Neural cell (in vitro differentiated cells): ENCODE data around the gene NCK1. TPM values are rescaled to one million over a fixed set of nuclear protein-coding genes. Genes with fewer than 3 reads are reported as not detected.

ENCODE experiments used
- H2AFZ ChIP-seq: fragments of 200-600, 300-800 bp; sonication (generic), shearing (Covaris generic); 2 replicates; pipeline ENCODE4 v1.6.0; 2014; ENCODE audit warnings: low read depth, mild to moderate bottlenecking, antibody characterized with exemption, low read length, moderate library complexity
- H3F3A ChIP-seq: fragments of 200-600 bp; shearing (Covaris generic); 2 replicates; pipeline ENCODE4 v1.6.1; 2016; ENCODE audit warnings: mild to moderate bottlenecking, moderate library complexity, mixed read lengths, antibody characterized with exemption, low read length; ENCODE audit not compliant: insufficient read depth, poor library complexity, severe bottlenecking
- H3K27ac ChIP-seq: fragments of 200-600, 300-800 bp; sonication (generic), shearing (Covaris generic); 2 replicates; pipeline ENCODE4 v1.5.1; 2014; ENCODE audit warnings: mild to moderate bottlenecking, low read length, moderate library complexity
- H3K27me3 ChIP-seq: fragments of 300-800, 200-600 bp; sonication (generic), shearing (Covaris generic); 2 replicates; pipeline ENCODE4 v1.6.0; 2014; ENCODE audit warnings: mild to moderate bottlenecking, low read depth, low read length, moderate library complexity; ENCODE audit not compliant: insufficient read depth
- H3K36me3 ChIP-seq: fragments of 300-800, 200-600 bp; sonication (generic), shearing (Covaris generic); 2 replicates; pipeline ENCODE4 v1.5.1; 2014; ENCODE audit warnings: mild to moderate bottlenecking, antibody characterized with exemption, low read length, moderate library complexity; ENCODE audit not compliant: insufficient read depth
- H3K4me2 ChIP-seq: fragments of 300-800, 200-600 bp; sonication (generic), shearing (Covaris generic); 2 replicates; pipeline ENCODE4 v1.6.0; 2014; ENCODE audit warnings: mild to moderate bottlenecking, low read length
- H3K4me3 ChIP-seq: fragments of 300-800, 200-600 bp; sonication (generic), shearing (Covaris generic); 2 replicates; pipeline ENCODE4 v1.5.1; 2014; ENCODE audit warnings: mild to moderate bottlenecking, low read length, moderate library complexity
- H3K79me2 ChIP-seq: fragments of 200-600 bp; shearing (Covaris generic); replicated peaks from 2 replicates; pipeline ENCODE4 v1.6.0; 2014; ENCODE audit warnings: mild to moderate bottlenecking, low read length, moderate library complexity; ENCODE audit not compliant: insufficient read depth
- H3K9ac ChIP-seq: fragments of 300-800, 200-600 bp; sonication (generic), shearing (Covaris generic); 2 replicates; pipeline ENCODE4 v1.6.1; 2016; ENCODE audit warnings: mild to moderate bottlenecking, low read length, mixed read lengths
- H3K9me2 ChIP-seq: fragments of 200-600 bp; shearing (Covaris generic); 2 replicates; pipeline ENCODE4 v1.6.1; 2016; ENCODE audit warnings: mild to moderate bottlenecking, low read length, mixed read lengths; ENCODE audit not compliant: insufficient read depth
- H3K9me3 ChIP-seq: fragments of 200-600, 300-800 bp; sonication (generic), shearing (Covaris generic); 2 replicates; pipeline ENCODE4 v1.6.1; 2016; ENCODE audit warnings: mild to moderate bottlenecking, mixed run types, low read length, moderate library complexity, mixed read lengths
- H4K20me1 ChIP-seq: fragments of 200-600 bp; shearing (Covaris generic); 2 replicates; pipeline ENCODE4 v1.6.1; 2016; ENCODE audit warnings: mild to moderate bottlenecking, mixed run types; ENCODE audit not compliant: insufficient read depth
- CTCF ChIP-seq: fragments of 450-650 bp; IDR thresholded peaks from 2 replicates; pipeline ENCODE4 v1.5.1; 2014; ENCODE audit warnings: antibody characterized with exemption, mild to moderate bottlenecking, moderate library complexity; ENCODE audit not compliant: poor library complexity, severe bottlenecking
- EP300 ChIP-seq: fragments of 450-650 bp; conservative IDR thresholded peaks from 2 replicates; pipeline ENCODE4 v1.6.1; 2014; ENCODE audit warnings: antibody characterized with exemption, mild to moderate bottlenecking, moderate library complexity; ENCODE audit not compliant: poor library complexity, severe bottlenecking
- EZH2 ChIP-seq: fragments of 200-600, 300-800 bp; shearing (Covaris generic), sonication (generic); IDR thresholded peaks from 2 replicates; pipeline ENCODE4 v1.6.1; 2014; ENCODE audit warnings: antibody characterized with exemption, low read length, borderline replicate concordance, mild to moderate bottlenecking; ENCODE audit not compliant: insufficient read depth, poor library complexity, severe bottlenecking
- MXI1 ChIP-seq: fragments of 450-650 bp; conservative IDR thresholded peaks from 2 replicates; pipeline ENCODE4 v1.6.1; 2014; ENCODE audit warnings: antibody characterized with exemption, mild to moderate bottlenecking; ENCODE audit not compliant: poor library complexity, severe bottlenecking
- POLR2AphosphoS5 ChIP-seq: IDR thresholded peaks from 2 replicates; pipeline ENCODE4 v1.6.1; 2012
- RAD21 ChIP-seq: fragments of 450-650 bp; conservative IDR thresholded peaks from 2 replicates; pipeline ENCODE4 v1.6.1; 2014; ENCODE audit warnings: antibody characterized with exemption, mild to moderate bottlenecking, moderate library complexity
- REST ChIP-seq: IDR thresholded peaks from 2 replicates; pipeline ENCODE4 v1.6.1; 2012; ENCODE audit warnings: borderline replicate concordance
- SMC3 ChIP-seq: fragments of 450-650 bp; conservative IDR thresholded peaks from 2 replicates; pipeline ENCODE4 v1.6.1; 2014; ENCODE audit warnings: antibody characterized with exemption, mild to moderate bottlenecking, moderate library complexity; ENCODE audit not compliant: poor library complexity
- TAF1 ChIP-seq: IDR thresholded peaks from 2 replicates; pipeline ENCODE4 v1.6.1; 2012; ENCODE audit warnings: low read depth
- polyA plus RNA-seq: library from polyadenylated mRNA; depleted of rRNA; stranded (reverse); fragments of >200 nt; gene quantifications from 2 replicates; pipeline ENCODE4 v1.2.3, GENCODE V29; 2014

The NCK1 gene
- polyA plus RNA-seq, 1 donor from 2014 or later, result 21.5 TPM

GRCh38 chr3:136891934-136892855, 30.2 kb downstream of the NCK1 start:
- TF ChIP-seq POLR2AphosphoS5 (no peak), EZH2 (no peak), TAF1 (no peak), SMC3 (no peak), CTCF (no peak), RAD21 (no peak), EP300 (no peak), REST (no peak)
- Histone ChIP-seq H3K9me3 (no peaks in the 10 kb centered on the region), H4K20me1 (no peaks in the 10 kb centered on the region), H3K4me2 (no peak overlapping the region), H3F3A (no peaks in the 10 kb centered on the region), H3K27me3 (no peaks in the 10 kb centered on the region), H3K9me2 (no peaks in the 10 kb centered on the region), H3K27ac (no peak overlapping the region), H3K9ac (no peak overlapping the region), H3K36me3 (no peaks in the 10 kb centered on the region), H3K4me3 (no peak overlapping the region), H2AFZ (no peak overlapping the region), H3K79me2 (peaks cover 33% of the 10 kb centered on the region)

GRCh38 chr3:136893848-136894443, 31.9 kb downstream of the NCK1 start:
- Histone ChIP-seq H3K9me3 (no peaks in the 10 kb centered on the region), H2AFZ (no peak overlapping the region), H3K9ac (no peak overlapping the region), H3K79me2 (peaks cover 33% of the 10 kb centered on the region), H3F3A (no peaks in the 10 kb centered on the region), H4K20me1 (no peaks in the 10 kb centered on the region), H3K27ac (no peak overlapping the region), H3K4me3 (no peak overlapping the region), H3K4me2 (no peak overlapping the region), H3K27me3 (no peaks in the 10 kb centered on the region), H3K9me2 (no peaks in the 10 kb centered on the region), H3K36me3 (no peaks in the 10 kb centered on the region)
- no peak for TF ChIP-seq CTCF
- TF ChIP-seq REST, result no peak
- no peak for TF ChIP-seq EP300
- no peak for TF ChIP-seq MXI1
- no peak for TF ChIP-seq POLR2AphosphoS5
- TF ChIP-seq EZH2, result no peak
- TF ChIP-seq SMC3, result no peak
- TF ChIP-seq TAF1, result no peak
- no peak for TF ChIP-seq RAD21
